Measurements from ENCODE around the gene NUDT5.

DNA sequence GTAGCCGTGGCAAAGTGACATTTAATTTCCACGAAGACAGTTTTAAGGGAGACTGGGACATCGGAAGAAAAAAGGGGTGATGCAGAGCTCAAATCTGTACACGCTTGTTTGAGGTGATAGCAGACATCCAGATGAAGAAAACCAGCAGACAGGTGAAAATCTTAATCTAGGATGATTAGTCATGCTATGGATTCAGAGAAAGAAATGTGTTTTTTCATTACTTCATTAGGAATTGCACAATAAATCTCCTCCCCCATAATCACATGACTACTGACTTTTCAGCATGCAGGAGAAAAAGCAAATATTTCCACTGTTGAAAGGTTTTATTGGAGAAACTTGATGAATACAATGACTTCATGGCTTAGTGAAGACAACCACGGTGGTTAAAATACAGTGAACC lies 2.5 kb downstream of the NUDT5 start:
- TF ChIP-seq EP300 (IDR thresholded peaks at IDR 0.05) = no peak
- TF ChIP-seq, protein P1, sequence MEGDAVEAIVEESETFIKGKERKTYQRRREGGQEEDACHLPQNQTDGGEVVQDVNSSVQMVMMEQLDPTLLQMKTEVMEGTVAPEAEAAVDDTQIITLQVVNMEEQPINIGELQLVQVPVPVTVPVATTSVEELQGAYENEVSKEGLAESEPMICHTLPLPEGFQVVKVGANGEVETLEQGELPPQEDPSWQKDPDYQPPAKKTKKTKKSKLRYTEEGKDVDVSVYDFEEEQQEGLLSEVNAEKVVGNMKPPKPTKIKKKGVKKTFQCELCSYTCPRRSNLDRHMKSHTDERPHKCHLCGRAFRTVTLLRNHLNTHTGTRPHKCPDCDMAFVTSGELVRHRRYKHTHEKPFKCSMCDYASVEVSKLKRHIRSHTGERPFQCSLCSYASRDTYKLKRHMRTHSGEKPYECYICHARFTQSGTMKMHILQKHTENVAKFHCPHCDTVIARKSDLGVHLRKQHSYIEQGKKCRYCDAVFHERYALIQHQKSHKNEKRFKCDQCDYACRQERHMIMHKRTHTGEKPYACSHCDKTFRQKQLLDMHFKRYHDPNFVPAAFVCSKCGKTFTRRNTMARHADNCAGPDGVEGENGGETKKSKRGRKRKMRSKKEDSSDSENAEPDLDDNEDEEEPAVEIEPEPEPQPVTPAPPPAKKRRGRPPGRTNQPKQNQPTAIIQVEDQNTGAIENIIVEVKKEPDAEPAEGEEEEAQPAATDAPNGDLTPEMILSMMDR (IDR thresholded peaks at IDR 0.05) = no peak
- no peak for TF ChIP-seq POLR2A (IDR thresholded peaks at IDR 0.05)
